ENCODE data around the gene MIP. TPM values are rescaled to one million over a fixed set of nuclear protein-coding genes. Genes with fewer than 3 reads are reported as not detected.
"Not testable (repeated sequence)": the region's sequence is repeated elsewhere in the genome, so short reads cannot be mapped to it uniquely, and the experiment has no call there.

Gene MIP
- 0.03 TPM in 1 of 2 replicates, not detected in the other for total RNA-seq (ENCODE audit: low replicate concordance)

DNA sequence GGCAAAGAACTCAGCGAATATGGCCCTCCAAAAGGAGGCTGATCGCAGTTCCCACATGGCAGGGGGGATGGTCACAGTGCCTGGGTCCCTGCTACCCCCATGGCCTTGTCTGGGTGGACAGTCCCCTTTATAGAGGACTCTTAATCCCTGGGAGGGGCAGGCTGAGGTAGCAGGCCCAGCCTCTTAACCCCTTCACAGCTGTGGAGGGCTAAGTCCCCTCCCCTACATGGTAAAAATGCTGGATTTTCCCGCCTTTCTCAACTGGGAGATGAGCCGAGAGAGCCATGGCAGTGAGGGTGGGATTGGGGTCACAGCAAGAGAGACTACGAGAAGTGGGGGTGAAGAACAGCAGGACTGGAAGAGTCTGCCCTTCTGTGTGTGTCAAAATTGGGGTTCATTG lies at the start of gene MIP:
MIP (minus strand) TSS at position 101 of the 400 bp plus-strand sequence; CDS start at position 57, 44 bp downstream.
- Histone ChIP-seq H3K9me3 (ENCODE audit: low read depth) (no peaks in the 10 kb centered on the region), H3F3A (ENCODE audit: low read depth) (peaks cover 22% of the 10 kb centered on the region), H3K4me1 (peaks cover 31% of the 10 kb centered on the region), H3K79me2 (ENCODE audit: low read depth) (no peaks in the 10 kb centered on the region), H3K36me3 (no peaks in the 10 kb centered on the region), H3K27ac (no peak within 1 kb of the TSS), H3K4me2 (peak within 1 kb of the TSS; percentile 23), H2AFZ (replicated peaks) (peak within 1 kb of the TSS; percentile 92), H4K20me1 (ENCODE audit: low read depth) (no peaks in the 10 kb centered on the region), H3K27me3 (no peaks in the 10 kb centered on the region), H3K9ac (no peak within 1 kb of the TSS), H3K4me3 (no peak within 1 kb of the TSS)
- DNase-seq (ENCODE audit: low spot score): no peak
- Mint-ChIP-seq H3K9me3 (no peaks in the 10 kb centered on the region), H3K27ac (peak within 1 kb of the TSS; percentile 72), H3K4me3 (peak within 1 kb of the TSS; percentile 50), H3K27me3 (ENCODE audit: insufficient read depth, low read depth) (peaks cover 7% of the 10 kb centered on the region), H3K4me1 (peaks cover 16% of the 10 kb centered on the region), H3K36me3 (no peaks in the 10 kb centered on the region)
- no peak for TF ChIP-seq EZH2phosphoT487 (IDR thresholded peaks at IDR 0.05)
- TF ChIP-seq EZH2 (IDR thresholded peaks at IDR 0.05): no peak
- TF ChIP-seq CTCF (IDR thresholded peaks at IDR 0.05): no peak

DNA sequence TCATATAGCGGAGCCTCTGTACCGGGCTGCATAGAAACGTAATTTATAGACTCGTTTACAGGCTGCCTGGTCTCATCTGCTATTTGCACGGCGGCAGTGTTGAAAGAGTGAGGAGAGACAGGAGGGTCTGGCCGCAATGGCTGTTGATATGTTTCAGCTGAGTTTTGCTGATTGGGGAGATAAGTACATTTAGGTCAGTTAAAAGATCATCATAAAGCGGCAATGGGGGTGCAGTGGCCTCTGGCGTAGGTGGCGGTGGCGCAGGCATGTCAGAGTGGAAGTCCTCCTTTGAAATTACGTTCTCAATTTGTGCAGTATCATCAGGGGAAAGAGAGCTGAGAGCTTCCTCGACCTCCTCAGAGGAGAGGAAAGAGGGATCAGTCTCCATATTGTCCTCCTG lies 45.4 kb upstream of the MIP start:
- Mint-ChIP-seq H3K27me3 (ENCODE audit: insufficient read depth, low read depth) (peaks cover 33% of the 10 kb centered on the region), H3K9me3 (peaks cover 23% of the 10 kb centered on the region), H3K4me1 (peaks cover 22% of the 10 kb centered on the region), H3K4me3 (peak overlapping the region; percentile 60)
- not testable (repeated sequence) for H4K20me1 ChIP-seq (ENCODE audit: low read depth); H3K9ac ChIP-seq; H3K4me3 ChIP-seq; H3K36me3 ChIP-seq; DNase-seq (ENCODE audit: low spot score); H3K27ac ChIP-seq; H3K36me3 Mint-ChIP-seq; H3K9me3 ChIP-seq (ENCODE audit: low read depth); H3K79me2 ChIP-seq (ENCODE audit: low read depth); H3K27ac Mint-ChIP-seq; H2AFZ ChIP-seq (replicated peaks); H3K4me2 ChIP-seq
- H3K4me1 ChIP-seq: peaks cover 17% of the 10 kb centered on the region
- H3K27me3 ChIP-seq: peaks cover 15% of the 10 kb centered on the region
- H3F3A ChIP-seq (ENCODE audit: low read depth): peaks cover 28% of the 10 kb centered on the region

DNA sequence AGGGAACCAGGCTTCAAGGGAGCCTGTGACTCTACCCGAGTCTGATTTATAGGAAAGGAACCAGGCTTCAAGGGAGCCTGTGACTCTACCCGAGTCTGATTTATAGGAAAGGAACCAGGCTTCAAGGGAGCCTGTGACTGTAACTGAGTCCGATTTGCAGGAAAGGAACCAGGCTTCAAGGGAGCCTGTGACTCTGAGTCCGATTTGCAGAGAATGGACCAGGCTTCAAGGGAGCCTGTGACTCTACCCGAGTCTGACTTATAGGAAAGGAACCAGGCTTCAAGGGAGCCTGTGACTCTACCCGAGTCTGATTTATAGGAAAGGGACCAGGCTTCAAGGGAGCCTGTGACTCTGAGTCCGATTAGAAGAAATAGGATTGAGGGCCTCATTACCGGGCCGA lies 45.0 kb upstream of the MIP start:
- not testable (repeated sequence) for H4K20me1 ChIP-seq (ENCODE audit: low read depth); H2AFZ ChIP-seq (replicated peaks); H3K9ac ChIP-seq; H3K4me3 ChIP-seq; H3K9me3 ChIP-seq (ENCODE audit: low read depth); DNase-seq (ENCODE audit: low spot score); H3K27ac Mint-ChIP-seq; H3K79me2 ChIP-seq (ENCODE audit: low read depth); H3K36me3 Mint-ChIP-seq; H3K27ac ChIP-seq; H3K36me3 ChIP-seq
- peaks cover 34% of the 10 kb centered on the region for H3K27me3 Mint-ChIP-seq (ENCODE audit: insufficient read depth, low read depth)
- Histone ChIP-seq H3K4me2 (peak overlapping the region; percentile 65), H3K27me3 (peaks cover 15% of the 10 kb centered on the region), H3K4me1 (peaks cover 17% of the 10 kb centered on the region), H3F3A (ENCODE audit: low read depth) (peaks cover 28% of the 10 kb centered on the region)
- H3K4me3 Mint-ChIP-seq: peak overlapping the region; percentile 33
- H3K4me1 Mint-ChIP-seq: peaks cover 22% of the 10 kb centered on the region
- peaks cover 25% of the 10 kb centered on the region for H3K9me3 Mint-ChIP-seq

GRCh38 chr12:56498126-56498902 lies 43.9 kb upstream of the MIP start:
- peak overlapping the region; percentile 22 for H3K4me3 ChIP-seq
- H2AFZ ChIP-seq (replicated peaks); H3K9ac ChIP-seq; H4K20me1 ChIP-seq (ENCODE audit: low read depth); H3K36me3 ChIP-seq; H3K27ac Mint-ChIP-seq; H3K79me2 ChIP-seq (ENCODE audit: low read depth); H3K9me3 ChIP-seq (ENCODE audit: low read depth); H3K36me3 Mint-ChIP-seq: not testable (repeated sequence)
- peaks cover 28% of the 10 kb centered on the region for H3F3A ChIP-seq (ENCODE audit: low read depth)
- peaks cover 15% of the 10 kb centered on the region for H3K27me3 ChIP-seq
- H3K4me1 Mint-ChIP-seq: peaks cover 22% of the 10 kb centered on the region
- H3K4me1 ChIP-seq: peaks cover 17% of the 10 kb centered on the region
- H3K4me2 ChIP-seq: peak overlapping the region; percentile 65
- H3K27ac ChIP-seq: peak overlapping the region; percentile 78
- peak; percentile 87 for DNase-seq (ENCODE audit: low spot score)
- H3K9me3 Mint-ChIP-seq: peaks cover 26% of the 10 kb centered on the region
- H3K4me3 Mint-ChIP-seq: peak overlapping the region; percentile 34
- peaks cover 34% of the 10 kb centered on the region for H3K27me3 Mint-ChIP-seq (ENCODE audit: insufficient read depth, low read depth)

All from neural progenitor cell (in vitro differentiated cells).